GM12873 (cell line): ENCODE measurements around the gene RASAL1.

Experiments
- CTCF ChIP-seq: IDR thresholded peaks from 2 replicates; pipeline ENCODE4 v1.5.1; 2012; ENCODE audit warnings: low read depth, mild to moderate bottlenecking, moderate library complexity, low read length, control low read depth; ENCODE audit not compliant: insufficient read depth; ENCODE audit errors: missing control alignments

Gene RASAL1

GRCh38 chr12:113174461-113175384 is 39.2 kb upstream of the RASAL1 start:
- peak; percentile 96 for TF ChIP-seq CTCF

GRCh38 chr12:113173081-113173698 is 37.6 kb upstream of the RASAL1 start:
- no peak for TF ChIP-seq CTCF

- no peak for TF ChIP-seq CTCF
Observed at GRCh38 chr12:113172185-113172584, 36.6 kb upstream of the RASAL1 start.

- TF ChIP-seq CTCF = no peak
Observed at GRCh38 chr12:113171543-113171942, 36.0 kb upstream of the RASAL1 start.

- TF ChIP-seq CTCF = no peak
Observed at GRCh38 chr12:113170926-113171325, 35.4 kb upstream of the RASAL1 start.

- TF ChIP-seq CTCF = no peak
Observed at GRCh38 chr12:113170457-113170856, 34.9 kb upstream of the RASAL1 start.

GRCh38 chr12:113169697-113170096 is 34.1 kb upstream of the RASAL1 start:
- no peak for TF ChIP-seq CTCF
